KMS-11 (cell line): ENCODE results near the gene APCDD1.
A peak's percentile ranks its signal among the peaks of the same experiment; 100 is the strongest.

ENCODE experiments used
- H2AFZ ChIP-seq: fragments of 200-600 bp; sonication (generic); 2 replicates; pipeline ENCODE4 v1.6.1; 2016; ENCODE audit warnings: antibody characterized with exemption, mixed run types, low read depth
- H3K27ac ChIP-seq: fragments of 200-600 bp; sonication (generic); 2 replicates; pipeline ENCODE4 v1.6.1; 2016; ENCODE audit warnings: mild to moderate bottlenecking, mixed run types
- H3K27me3 ChIP-seq: fragments of 200-600 bp; sonication (generic); 2 replicates; pipeline ENCODE4 v1.6.1; 2017; ENCODE audit warnings: mild to moderate bottlenecking, low read depth, mixed run types, moderate library complexity; ENCODE audit not compliant: insufficient read depth
- H3K36me3 ChIP-seq: fragments of 200-600 bp; sonication (generic); 2 replicates; pipeline ENCODE4 v1.6.1; 2017; ENCODE audit warnings: mild to moderate bottlenecking, mixed run types; ENCODE audit not compliant: insufficient read depth
- H3K4me1 ChIP-seq: fragments of 200-600 bp; sonication (generic); 2 replicates; pipeline ENCODE4 v1.6.1; 2016; ENCODE audit warnings: mild to moderate bottlenecking, low read depth, mixed run types; ENCODE audit not compliant: poor library complexity, severe bottlenecking
- H3K4me2 ChIP-seq: fragments of 200-600 bp; sonication (generic); 2 replicates; pipeline ENCODE4 v1.7.0; 2016; ENCODE audit warnings: mild to moderate bottlenecking, mixed run types
- H3K4me3 ChIP-seq: fragments of 200-600 bp; sonication (generic); IDR thresholded peaks from 2 replicates; pipeline ENCODE4 v1.6.1; 2017; ENCODE audit warnings: low read depth, low read length, mixed read lengths; ENCODE audit not compliant: insufficient read depth
- H3K79me2 ChIP-seq: fragments of 200-600 bp; sonication (generic); 2 replicates; pipeline ENCODE4 v1.6.1; 2016; ENCODE audit warnings: low read depth, mixed run types; ENCODE audit not compliant: insufficient read depth
- H3K9ac ChIP-seq: fragments of 200-600 bp; sonication (generic); 2 replicates; pipeline ENCODE4 v1.6.1; 2016; ENCODE audit warnings: mild to moderate bottlenecking, mixed run types
- H4K20me1 ChIP-seq: fragments of 200-600 bp; sonication (generic); 2 replicates; pipeline ENCODE4 v1.6.1; 2016; ENCODE audit warnings: mild to moderate bottlenecking, mixed run types; ENCODE audit not compliant: insufficient read depth
- CTCF ChIP-seq: fragments of 200-600 bp; sonication (generic); conservative IDR thresholded peaks from 2 replicates; pipeline ENCODE4 v1.6.1; 2017; ENCODE audit warnings: low read depth, mild to moderate bottlenecking, antibody characterized with exemption, low read length, moderate library complexity, mixed read lengths

Gene APCDD1

GRCh38 chr18:10455726-10456453 is 1.5 kb downstream of the APCDD1 start:
- Histone ChIP-seq H4K20me1 (no peaks in the 10 kb centered on the region), H2AFZ (no peak overlapping the region), H3K79me2 (no peaks in the 10 kb centered on the region), H3K27me3 (no peaks in the 10 kb centered on the region), H3K4me2 (no peak overlapping the region; the same call in 1 of the 2 replicates), H3K27ac (no peak overlapping the region), H3K4me3 (no peak overlapping the region), H3K4me1 (peaks cover 40% of the 10 kb centered on the region), H3K9ac (no peak overlapping the region), H3K36me3 (no peaks in the 10 kb centered on the region)
- no peak for TF ChIP-seq CTCF

- Histone ChIP-seq H3K4me3 (no peak overlapping the region), H3K79me2 (no peaks in the 10 kb centered on the region), H3K27me3 (no peaks in the 10 kb centered on the region), H3K4me2 (peak overlapping the region; percentile 62; the same call in 1 of the 2 replicates), H2AFZ (no peak overlapping the region), H3K27ac (no peak overlapping the region), H3K4me1 (peaks cover 40% of the 10 kb centered on the region), H3K9ac (no peak overlapping the region), H3K36me3 (no peaks in the 10 kb centered on the region), H4K20me1 (no peaks in the 10 kb centered on the region)
- no peak for TF ChIP-seq CTCF
Measured at GRCh38 chr18:10456718-10457117, 2.3 kb downstream of the APCDD1 start.

GRCh38 chr18:10457128-10457527 is 2.7 kb downstream of the APCDD1 start:
- Histone ChIP-seq H3K79me2 (no peaks in the 10 kb centered on the region), H3K4me2 (peak overlapping the region; percentile 62), H2AFZ (no peak overlapping the region), H3K36me3 (no peaks in the 10 kb centered on the region), H3K9ac (no peak overlapping the region), H3K27me3 (no peaks in the 10 kb centered on the region), H3K27ac (no peak overlapping the region; the same call in 1 of the 2 replicates), H3K4me3 (no peak overlapping the region), H3K4me1 (peaks cover 40% of the 10 kb centered on the region), H4K20me1 (no peaks in the 10 kb centered on the region)
- no peak for TF ChIP-seq CTCF

GRCh38 chr18:10457767-10458166 is 3.3 kb downstream of the APCDD1 start:
- no peaks in the 10 kb centered on the region for H4K20me1 ChIP-seq
- no peak overlapping the region for H3K9ac ChIP-seq
- no peak overlapping the region for H3K4me3 ChIP-seq
- H3K4me2 ChIP-seq: peak overlapping the region; percentile 62
- no peaks in the 10 kb centered on the region for H3K36me3 ChIP-seq
- H3K27ac ChIP-seq: no peak overlapping the region; the same call in 1 of the 2 replicates
- H2AFZ ChIP-seq: peak overlapping the region; percentile 23; the same call in 1 of the 2 replicates
- no peaks in the 10 kb centered on the region for H3K79me2 ChIP-seq
- no peaks in the 10 kb centered on the region for H3K27me3 ChIP-seq
- H3K4me1 ChIP-seq: peaks cover 40% of the 10 kb centered on the region
- no peak for TF ChIP-seq CTCF
